Stimulated activated CD4-positive, alpha-beta T cell treated with anti-CD3 and anti-CD28 coated beads, TNF-alpha, amount 100 ng/mL, for 24 hours (primary cell): ENCODE measurements around the gene TECTA.

Experiments used
- DNase-seq, 3 experiments: peaks; one replicate each; pipeline ENCODE4 v3.0.0-alpha.2; 2020; ENCODE audit warnings: low read depth in 3 of 3

TECTA gene, protein sequence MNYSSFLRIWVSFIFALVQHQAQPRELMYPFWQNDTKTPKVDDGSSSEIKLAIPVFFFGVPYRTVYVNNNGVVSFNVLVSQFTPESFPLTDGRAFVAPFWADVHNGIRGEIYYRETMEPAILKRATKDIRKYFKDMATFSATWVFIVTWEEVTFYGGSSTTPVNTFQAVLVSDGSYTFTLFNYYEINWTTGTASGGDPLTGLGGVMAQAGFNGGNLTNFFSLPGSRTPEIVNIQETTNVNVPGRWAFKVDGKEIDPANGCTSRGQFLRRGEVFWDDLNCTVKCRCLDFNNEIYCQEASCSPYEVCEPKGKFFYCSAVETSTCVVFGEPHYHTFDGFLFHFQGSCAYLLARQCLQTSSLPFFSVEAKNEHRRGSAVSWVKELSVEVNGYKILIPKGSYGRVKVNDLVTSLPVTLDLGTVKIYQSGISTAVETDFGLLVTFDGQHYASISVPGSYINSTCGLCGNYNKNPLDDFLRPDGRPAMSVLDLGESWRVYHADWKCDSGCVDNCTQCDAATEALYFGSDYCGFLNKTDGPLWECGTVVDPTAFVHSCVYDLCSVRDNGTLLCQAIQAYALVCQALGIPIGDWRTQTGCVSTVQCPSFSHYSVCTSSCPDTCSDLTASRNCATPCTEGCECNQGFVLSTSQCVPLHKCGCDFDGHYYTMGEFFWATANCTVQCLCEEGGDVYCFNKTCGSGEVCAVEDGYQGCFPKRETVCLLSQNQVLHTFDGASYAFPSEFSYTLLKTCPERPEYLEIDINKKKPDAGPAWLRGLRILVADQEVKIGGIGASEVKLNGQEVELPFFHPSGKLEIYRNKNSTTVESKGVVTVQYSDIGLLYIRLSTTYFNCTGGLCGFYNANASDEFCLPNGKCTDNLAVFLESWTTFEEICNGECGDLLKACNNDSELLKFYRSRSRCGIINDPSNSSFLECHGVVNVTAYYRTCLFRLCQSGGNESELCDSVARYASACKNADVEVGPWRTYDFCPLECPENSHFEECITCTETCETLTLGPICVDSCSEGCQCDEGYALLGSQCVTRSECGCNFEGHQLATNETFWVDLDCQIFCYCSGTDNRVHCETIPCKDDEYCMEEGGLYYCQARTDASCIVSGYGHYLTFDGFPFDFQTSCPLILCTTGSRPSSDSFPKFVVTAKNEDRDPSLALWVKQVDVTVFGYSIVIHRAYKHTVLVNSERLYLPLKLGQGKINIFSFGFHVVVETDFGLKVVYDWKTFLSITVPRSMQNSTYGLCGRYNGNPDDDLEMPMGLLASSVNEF (N-terminal part only)

DNA sequence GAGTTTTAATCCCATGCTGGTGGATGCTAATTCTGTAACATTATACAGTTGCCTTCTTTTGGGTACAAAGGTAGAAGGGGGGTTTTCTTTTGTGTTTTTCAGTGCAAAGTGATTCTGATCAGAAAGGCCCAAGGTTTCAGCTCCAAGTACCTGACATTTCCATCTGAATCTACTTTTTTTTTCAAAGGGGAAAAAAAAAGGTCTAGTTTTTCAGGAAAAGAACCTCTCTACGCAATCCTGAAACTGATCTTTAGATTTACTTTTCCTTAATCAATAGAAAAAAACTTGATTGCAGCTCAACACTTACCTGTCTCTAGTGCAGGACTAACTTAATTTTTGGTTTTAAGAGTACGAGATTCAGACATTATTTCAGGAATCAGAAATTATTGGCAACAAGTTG, at the start of gene TECTA:
Gene TECTA, plus strand, starts transcription at position 301 of the 400 bp plus-strand sequence. CDS start 1,423 bp downstream, outside the sequence.
- DNase-seq = no peak

DNA sequence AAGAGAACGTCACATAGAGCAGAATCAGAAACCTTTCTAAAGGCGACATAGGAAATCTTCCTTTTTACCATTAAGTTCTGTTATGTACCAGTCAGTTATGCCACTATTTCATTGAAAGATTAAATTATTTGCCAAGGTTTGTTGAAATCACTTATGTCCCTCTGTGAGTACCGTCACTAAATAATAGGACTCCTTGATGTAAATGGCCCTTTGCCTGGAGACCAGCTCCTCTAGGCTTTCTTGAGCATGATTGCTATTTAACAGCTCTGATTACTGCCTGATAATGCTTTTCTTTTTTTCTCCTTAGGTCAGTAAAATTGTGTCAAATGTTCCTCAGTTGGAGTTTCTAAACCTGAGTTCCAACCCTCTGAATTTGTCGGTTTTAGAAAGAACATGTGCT, 47.8 kb upstream of the TECTA start:
- DNase-seq = no peak

DNA sequence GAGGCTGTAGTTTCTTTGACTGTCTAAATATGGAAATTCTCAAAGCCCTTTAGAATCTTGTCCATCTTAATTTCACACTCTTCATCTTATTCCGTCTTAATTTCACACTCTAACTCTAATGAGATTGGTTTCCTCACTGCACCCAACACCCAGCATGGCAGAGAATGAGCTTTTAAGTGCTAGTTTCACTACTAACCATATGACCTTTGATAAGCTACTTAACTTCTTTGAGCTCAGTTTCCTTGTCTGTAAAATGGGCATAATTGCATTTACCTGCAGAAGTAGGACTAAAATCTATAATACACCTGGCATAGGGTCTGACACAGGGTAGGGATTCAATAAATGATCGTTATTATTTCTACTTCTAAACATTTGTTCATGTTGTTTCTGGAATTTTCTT, 46.8 kb upstream of the TECTA start:
- no peak for DNase-seq

DNA sequence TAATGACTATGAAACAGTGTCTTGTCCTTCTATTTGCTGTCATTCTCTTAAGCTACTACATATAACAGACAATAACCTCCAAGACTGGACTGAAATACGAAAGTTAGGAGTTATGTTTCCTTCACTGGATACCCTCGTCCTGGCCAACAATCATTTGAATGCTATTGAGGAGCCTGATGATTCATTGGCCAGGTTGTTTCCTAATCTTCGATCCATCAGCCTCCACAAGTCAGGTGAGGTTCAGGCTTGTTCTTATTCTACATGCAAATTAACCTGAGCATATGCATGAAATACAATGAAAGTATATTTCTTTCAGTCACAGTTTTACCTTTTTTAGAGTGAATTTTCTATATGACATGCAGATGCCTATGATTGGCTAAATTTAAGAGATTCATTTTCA, 46.0 kb upstream of the TECTA start:
- DNase-seq = no peak

DNA sequence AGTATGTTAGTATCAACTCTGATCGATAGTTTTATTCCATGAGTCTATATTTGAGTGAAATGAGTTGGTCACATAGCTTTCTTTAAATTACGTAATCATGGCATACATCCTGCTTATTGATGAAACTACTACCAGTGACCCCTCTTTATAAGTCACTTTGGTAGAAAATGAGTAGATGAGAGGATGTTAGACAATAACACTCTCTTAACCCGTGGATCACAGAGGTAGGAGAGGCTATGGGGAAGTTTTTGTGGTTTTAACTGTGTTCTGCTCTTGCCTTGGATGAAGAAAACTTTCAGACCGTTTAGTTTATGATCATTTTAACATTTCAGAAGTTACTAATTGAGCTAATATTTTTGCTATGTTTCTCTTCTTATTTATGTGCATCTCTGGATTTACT, 43.1 kb upstream of the TECTA start:
- DNase-seq = no peak

DNA sequence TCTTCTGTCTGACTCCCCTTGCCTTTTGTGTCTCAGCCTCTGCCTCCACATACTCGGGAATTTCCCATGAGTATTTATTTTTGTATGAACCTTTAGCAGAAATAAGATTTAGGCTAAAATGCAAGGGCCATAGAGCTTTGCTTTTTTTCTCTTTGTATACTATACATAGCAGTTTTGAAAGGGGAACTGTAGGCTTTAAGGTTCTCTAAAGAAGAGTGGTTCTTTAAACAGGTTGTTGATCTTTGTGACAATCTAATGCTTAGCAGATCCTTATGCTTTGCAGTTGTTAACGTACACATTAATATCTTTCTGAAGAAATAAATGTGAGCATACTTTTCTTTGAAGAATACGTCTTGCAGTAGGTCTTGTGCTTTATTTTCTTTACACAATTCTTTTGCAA, 42.1 kb upstream of the TECTA start:
- no peak for DNase-seq

DNA sequence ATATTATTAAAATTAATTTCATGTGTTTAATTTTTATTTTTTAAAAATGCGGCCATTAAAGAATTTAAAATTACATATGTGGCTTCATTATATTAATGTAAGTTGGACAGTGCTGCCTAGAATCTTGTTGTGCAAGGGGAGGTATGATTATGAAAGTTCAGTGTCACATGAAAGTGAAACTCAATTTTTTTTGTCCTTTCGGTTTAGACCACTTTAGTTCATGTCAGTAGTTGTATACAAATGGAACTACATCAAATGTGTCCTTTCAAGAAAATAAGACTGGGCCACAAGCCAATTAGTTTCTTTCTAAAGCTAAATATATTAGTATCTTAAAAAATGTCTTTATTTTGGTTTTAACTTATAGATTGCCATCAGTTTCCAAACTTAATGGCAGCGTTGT, 41.4 kb upstream of the TECTA start:
- DNase-seq = no peak

DNA sequence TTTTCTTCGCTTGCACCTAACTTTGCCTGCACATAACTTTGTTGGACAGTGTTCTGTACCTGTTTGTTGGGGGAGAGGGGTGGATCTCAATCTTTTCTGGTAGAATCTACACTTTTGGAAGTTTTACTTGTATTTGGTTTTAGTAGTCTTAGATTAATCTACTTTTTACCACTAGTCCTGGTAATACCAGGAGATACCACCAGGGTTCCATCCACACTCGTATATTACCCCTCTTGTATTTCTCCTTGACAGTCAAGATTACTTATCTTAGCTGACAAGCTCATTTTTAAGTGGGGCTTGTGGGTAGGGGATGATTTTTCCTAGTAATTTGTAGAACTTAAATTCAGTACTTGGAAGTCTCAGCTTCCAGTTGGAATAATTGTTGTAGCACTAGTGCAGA, 37.3 kb upstream of the TECTA start:
- no peak for DNase-seq

DNA sequence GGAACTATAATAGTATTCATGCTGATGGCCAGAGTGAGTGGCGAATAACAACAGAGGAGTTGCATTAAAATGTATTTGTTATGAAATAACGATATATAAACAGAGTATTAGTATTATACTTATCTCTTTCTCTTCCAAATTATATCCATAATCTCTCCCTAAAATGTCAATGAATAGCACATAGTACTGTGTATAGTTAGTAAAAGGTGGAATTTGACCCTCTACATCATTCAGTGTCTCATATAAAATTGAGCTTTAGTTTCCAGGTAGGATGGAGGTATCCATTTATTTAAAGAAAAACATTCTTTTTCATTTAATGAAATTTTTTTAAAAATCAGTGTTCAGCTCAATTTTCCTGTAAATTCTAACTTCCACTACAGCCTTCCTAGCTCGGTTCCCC, 34.4 kb upstream of the TECTA start:
- DNase-seq = no peak

DNA sequence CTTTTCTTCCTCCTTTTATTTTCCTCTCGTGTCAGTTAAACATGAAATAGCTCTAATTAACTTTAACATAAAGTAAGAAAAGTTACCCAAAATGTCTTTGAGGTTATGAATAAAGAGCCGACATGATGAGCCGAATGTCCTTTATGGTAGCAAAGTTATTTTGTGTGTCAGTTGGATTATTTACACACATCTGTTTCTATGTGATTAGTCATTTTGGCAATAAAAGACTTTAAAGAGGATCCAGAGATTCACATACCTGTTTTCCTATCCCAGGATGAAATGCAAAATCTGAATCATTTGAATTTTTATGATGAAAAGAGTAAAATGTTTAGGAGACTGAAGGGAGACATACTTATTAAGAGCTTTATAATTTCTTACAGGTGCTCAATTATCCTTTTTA, 34.0 kb upstream of the TECTA start:
- no peak for DNase-seq

DNA sequence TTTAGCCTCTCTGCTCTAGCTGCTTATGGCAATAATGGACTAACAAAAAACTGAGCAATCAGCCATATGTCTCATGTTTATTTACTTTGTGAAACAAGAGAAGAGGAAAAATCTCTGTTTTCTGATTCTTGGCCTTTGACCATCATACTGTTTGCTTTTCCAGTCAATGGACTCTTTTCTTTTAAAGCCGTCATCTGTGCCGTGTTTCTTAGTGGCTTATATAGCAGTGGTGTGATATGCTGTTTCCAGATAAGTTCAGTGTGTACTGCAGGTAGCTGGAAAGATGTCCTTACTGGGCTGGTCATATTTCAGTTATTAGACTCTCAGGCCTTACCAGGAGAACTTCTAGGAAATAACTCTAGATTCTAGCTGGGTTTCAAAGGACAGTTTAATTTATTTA, 33.6 kb upstream of the TECTA start:
- no peak for DNase-seq

DNA sequence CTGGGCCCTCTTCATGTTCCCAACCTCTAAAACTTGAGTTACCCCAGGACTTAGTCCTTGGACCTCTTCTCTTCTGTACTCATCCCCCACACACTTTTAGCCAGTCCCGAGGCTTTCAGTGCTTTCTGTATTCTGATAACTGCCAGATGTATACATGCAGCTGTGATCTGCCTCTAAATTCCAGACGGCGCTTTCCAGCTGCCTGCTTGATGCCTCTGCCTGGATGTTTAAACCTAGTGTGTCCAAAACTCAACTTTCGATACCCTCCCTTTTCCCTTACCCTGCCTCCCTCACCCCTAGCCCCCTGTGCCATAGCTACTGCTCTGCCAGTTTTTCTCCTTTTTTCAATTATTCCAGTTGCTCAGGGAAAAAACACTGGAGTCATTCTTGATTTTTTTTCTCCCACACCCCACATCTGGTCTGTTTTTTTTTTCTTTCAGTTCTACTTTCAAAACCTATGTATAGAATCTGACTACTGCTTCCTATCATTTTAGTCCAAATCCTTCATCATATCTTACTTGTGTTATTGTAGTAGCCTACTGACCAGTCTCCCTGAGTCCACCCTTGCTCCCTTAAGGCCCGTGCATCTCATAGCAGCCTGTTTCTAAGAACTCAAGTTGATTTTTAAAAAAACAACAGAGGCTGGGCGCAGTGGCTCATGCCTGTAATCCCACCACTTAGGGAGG, 32.9 kb upstream of the TECTA start:
- DNase-seq = no peak

DNA sequence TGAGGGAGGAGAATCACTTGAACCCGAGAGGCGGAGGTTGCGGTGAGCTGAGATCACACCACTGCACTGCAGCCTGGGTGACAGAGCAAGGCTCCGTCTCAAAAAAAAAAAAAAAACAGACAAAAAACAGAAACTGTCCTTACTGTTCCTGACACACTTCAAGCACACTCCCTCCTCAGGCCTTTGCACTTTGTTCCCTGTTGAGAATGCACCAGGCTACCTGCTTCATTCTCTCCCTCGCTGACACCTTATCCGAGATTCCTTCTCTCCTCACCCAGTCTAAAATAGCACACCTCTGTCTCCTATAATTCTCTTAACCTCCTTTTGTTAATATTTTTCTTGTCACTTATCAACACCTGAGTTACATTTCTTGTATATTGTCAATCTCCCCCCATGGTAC, 32.3 kb upstream of the TECTA start:
- DNase-seq = no peak

DNA sequence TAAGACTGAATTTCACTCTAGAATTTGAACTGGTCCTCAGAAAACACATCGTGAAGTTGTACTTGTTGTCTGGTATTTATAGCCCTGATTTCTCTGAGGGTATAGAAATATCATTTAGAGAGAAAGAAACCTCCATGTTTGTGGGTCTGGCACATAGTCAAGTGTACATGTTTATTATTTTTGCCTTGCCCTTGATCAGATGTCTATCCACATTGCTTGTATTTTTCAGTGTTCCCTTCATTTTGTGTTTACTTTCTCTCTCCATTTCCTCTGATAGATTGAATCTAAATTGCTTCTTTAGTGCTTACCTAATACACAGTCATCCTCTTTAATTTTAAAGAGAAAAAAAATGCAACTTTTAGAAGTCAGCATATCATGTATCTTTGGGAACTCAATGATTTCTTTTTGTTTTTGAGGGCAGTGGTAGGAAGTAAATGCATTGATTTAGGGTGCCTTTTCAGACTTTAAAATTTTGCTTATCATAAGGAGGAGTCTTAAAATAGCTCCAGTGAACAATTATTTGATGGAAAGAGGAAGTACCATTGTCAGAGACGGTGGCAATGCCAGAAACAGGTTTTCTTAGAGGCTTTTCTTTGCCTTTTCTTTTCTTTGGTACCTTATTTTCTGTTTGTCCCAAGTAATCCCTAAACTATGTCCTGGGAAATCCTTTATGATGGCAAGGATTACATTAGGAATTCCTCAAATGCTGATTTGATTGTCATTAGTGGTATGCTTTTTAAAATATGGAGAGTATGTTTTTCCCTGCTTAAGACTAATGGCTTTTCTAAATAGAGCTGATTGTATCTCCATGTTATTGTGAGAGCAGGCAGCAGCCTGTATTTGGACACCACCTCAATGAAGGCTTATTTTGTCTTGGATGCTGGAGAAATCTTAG, 29.8 kb upstream of the TECTA start:
- DNase-seq = no peak

DNA sequence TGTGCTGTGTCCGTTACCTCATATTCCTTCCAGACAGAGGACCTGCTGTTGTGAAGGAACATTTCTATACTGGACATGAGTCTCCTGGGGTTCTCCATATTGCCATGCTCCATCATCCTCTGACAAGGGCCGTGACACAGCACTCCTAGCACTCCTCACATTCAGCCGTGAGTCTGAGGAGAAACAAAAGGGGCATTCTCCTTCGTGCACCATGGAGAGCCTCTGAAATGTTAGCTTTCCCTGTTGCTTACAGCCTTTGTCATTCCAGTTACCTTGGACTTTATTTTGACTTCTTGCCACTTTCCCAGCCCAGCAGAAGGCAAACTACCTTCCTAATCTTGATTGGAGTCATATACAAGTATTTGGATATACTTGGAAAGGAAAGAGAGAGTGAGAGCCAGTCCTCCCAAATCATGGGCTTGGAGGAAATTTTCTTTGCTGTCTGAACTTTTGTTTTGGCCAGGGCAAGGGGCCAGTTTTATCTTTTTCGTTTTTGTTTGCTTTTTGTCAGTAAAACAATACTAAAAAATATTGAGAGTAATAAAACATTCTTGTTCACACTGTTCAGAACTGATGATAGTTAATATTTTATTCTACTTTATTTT, 29.1 kb upstream of the TECTA start:
- DNase-seq = no peak

DNA sequence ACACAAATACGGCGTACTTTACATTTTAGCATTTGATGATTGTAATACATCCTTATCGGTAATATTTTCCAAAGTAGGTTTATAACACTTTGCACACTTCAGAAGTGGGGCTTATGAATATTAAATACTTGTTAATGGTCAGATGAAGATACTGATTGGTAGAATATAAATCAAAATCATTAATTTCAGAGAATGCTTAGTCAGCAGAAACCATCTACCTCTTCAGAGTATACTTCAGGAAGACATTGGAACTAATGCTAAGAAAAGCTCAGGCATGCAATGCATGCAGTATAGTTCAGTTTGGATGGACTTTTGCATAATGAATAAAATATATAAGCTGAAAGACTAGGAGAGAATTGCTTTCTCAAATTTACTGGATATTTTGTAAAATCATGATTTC, 19.7 kb upstream of the TECTA start:
- no peak for DNase-seq

DNA sequence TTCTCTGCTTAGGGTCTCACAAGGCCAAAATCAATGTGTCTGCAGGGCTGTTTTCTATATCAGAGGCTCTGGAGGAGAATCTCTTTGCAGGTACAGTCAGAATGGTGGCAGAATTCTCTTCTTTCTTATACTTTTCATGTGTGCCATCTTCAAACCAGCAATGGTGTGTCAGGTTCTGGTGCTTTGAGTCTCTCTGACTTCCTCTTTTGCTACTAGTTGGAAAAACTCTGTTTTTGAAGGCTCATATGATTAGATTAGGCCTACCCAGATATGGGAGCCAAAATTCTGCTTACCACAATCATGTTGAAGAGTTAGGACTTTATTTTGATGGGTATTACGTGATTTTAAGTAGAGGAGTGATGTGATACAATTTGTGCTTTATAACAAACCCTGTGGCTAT, 18.8 kb upstream of the TECTA start:
- no peak for DNase-seq

DNA sequence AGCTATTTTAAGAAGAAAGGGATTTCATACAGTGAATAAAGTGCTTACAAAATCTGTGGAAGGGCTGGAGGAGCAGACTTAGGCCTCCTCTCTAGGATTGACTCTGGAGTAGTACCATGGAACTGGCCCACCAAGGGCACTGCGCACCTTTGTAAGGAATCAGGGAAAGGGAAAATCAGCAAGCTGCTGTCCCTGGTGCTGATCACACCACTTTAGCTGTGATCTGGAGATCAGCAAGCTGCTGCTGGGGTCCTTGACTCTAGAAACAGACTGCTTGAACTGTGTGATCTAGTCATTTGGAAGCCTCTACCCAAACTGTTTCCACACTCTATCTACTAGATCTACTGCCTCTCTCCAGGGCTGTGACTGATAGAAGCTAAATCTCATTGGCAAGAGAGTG, 18.4 kb upstream of the TECTA start:
- no peak for DNase-seq

DNA sequence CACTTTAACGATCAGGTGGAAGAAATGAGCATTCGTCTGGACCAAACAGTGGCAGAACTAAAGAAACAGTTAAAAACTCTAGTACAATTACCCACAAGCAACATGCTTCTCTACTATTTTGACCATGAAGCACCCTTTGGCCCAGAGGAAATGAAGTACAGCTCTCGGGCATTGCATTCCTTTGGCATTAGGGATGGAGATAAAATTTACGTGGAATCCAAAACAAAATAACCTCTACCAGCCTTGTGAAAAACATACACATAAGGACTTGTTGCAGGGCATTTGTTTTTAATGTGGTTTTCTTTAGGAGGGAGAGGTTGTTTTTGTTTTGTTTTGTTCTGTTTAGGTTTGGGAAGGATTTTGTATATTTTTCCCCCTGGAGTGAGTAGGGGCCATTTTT, 14.2 kb upstream of the TECTA start:
- DNase-seq = no peak

DNA sequence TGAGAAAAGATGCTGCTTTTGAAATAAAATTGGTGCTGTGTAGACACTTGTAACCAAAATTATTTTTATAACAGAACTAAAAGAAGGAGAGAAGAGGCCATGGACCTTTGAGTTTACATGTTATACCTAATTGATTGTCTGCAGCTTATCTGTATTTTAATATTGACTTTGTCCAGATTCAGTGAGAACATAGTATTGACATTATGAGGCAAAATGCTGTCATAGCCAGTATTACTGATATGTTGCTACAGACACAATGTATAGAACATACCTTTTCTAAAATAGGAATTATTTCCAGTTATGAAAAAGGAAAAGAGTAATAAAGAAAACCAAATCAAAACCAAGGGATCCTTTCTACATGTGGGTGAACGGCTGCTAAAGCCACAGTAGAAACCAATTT, 11.5 kb upstream of the TECTA start:
- no peak for DNase-seq
